ENCODE data around the gene ERBB2. TPM values are rescaled to one million over a fixed set of nuclear protein-coding genes. Genes with fewer than 3 reads are reported as not detected.

ERBB2 gene
- total and polyA plus RNA-seq, 9 donors: 80.4 to 171 (median 123) TPM

GRCh38 chr17:39664581-39665561 is 35.0 kb upstream of the ERBB2 start, which contains the start of gene TCAP:
Gene TCAP (plus strand): TSS chr17:39665349. CDS start chr17:39665360, 11 bp downstream.
- H3K4me1 ChIP-seq (ENCODE audit: control insufficient read depth, insufficient read depth, low read length): peaks cover 82% of the 10 kb centered on the region
- H3K4me3 ChIP-seq (ENCODE audit: low read length): peak within 1 kb of the TSS; percentile 52
- H3K36me3 ChIP-seq (ENCODE audit: control insufficient read depth, insufficient read depth, low read length): peaks cover 25% of the 10 kb centered on the region
- peaks cover 41% of the 10 kb centered on the region for H3K27me3 ChIP-seq (ENCODE audit: control insufficient read depth, insufficient read depth, low read length)
- WGBS (ENCODE audit: insufficient coverage): 40% methylated on average over 8 of the region's 15 CpGs
- H3K9me3 ChIP-seq (replicated peaks; ENCODE audit: control insufficient read depth, low read depth, low read length): no peaks in the 10 kb centered on the region
- H3K27ac ChIP-seq (ENCODE audit: low read length): peak within 1 kb of the TSS; percentile 95
- DNase-seq: peak; percentile 68

- peak overlapping the region; percentile 95 for H3K27ac ChIP-seq (ENCODE audit: low read length)
- peaks cover 76% of the 10 kb centered on the region for H3K4me1 ChIP-seq (ENCODE audit: control insufficient read depth, insufficient read depth, low read length)
- 66% methylated on average over 13 of the region's 17 CpGs for WGBS (ENCODE audit: insufficient coverage)
- peaks cover 49% of the 10 kb centered on the region for H3K27me3 ChIP-seq (ENCODE audit: control insufficient read depth, insufficient read depth, low read length)
- DNase-seq: peak; percentile 54
- H3K36me3 ChIP-seq (ENCODE audit: control insufficient read depth, insufficient read depth, low read length): peaks cover 17% of the 10 kb centered on the region
- no peaks in the 10 kb centered on the region for H3K9me3 ChIP-seq (replicated peaks; ENCODE audit: control insufficient read depth, low read depth, low read length)
- peak overlapping the region; percentile 52 for H3K4me3 ChIP-seq (ENCODE audit: low read length)
Observed at GRCh38 chr17:39665642-39666224, 34.1 kb upstream of the ERBB2 start.

DNA sequence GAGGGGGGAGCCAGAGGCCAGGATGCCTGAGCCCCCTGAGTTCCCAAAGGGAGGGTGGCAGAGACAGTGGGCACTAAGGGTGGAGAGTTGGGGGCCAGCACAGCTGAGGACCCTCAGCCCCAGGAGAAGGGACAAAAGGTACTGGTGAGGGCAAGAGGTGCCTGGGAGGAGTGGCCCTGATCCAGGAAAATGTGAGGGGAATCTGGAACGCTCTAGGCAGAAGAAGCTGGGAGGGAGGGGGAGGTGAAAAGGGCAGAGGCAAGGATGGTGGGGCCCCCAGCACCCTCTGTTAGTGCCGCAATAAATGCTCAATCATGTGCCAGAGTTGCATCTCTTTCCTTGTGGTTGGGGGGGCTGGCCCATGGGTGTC is 33.6 kb upstream of the ERBB2 start:
- no peak for DNase-seq
- Histone ChIP-seq H3K4me3 (ENCODE audit: low read length) (peak overlapping the region; percentile 52), H3K36me3 (ENCODE audit: control insufficient read depth, insufficient read depth, low read length) (peaks cover 12% of the 10 kb centered on the region), H3K27ac (ENCODE audit: low read length) (peak overlapping the region; percentile 95), H3K4me1 (ENCODE audit: control insufficient read depth, insufficient read depth, low read length) (peaks cover 73% of the 10 kb centered on the region), H3K9me3 (replicated peaks; ENCODE audit: control insufficient read depth, low read depth, low read length) (no peaks in the 10 kb centered on the region), H3K27me3 (ENCODE audit: control insufficient read depth, insufficient read depth, low read length) (peaks cover 54% of the 10 kb centered on the region)
- WGBS (ENCODE audit: insufficient coverage): 26% methylated on average over 2 of the region's 2 CpGs

GRCh38 chr17:39666601-39667261 is 33.1 kb upstream of the ERBB2 start:
- Histone ChIP-seq H3K27ac (ENCODE audit: low read length) (peak overlapping the region; percentile 95), H3K4me3 (ENCODE audit: low read length) (peak overlapping the region; percentile 52), H3K4me1 (ENCODE audit: control insufficient read depth, insufficient read depth, low read length) (peaks cover 74% of the 10 kb centered on the region), H3K9me3 (replicated peaks; ENCODE audit: control insufficient read depth, low read depth, low read length) (no peaks in the 10 kb centered on the region), H3K36me3 (ENCODE audit: control insufficient read depth, insufficient read depth, low read length) (peaks cover 8% of the 10 kb centered on the region), H3K27me3 (ENCODE audit: control insufficient read depth, insufficient read depth, low read length) (peaks cover 57% of the 10 kb centered on the region)
- peak; percentile 66 for DNase-seq
- 66% methylated on average over 6 of the region's 11 CpGs for WGBS (ENCODE audit: insufficient coverage)

- H3K27me3 ChIP-seq (ENCODE audit: control insufficient read depth, insufficient read depth, low read length): peaks cover 59% of the 10 kb centered on the region
Observed at GRCh38 chr17:39667262-39667944, 32.5 kb upstream of the ERBB2 start.

GRCh38 chr17:39667945-39668924 is 31.6 kb upstream of the ERBB2 start, which contains the start of gene PNMT:
Gene PNMT (plus strand): TSS chr17:39668453. CDS start chr17:39668476, 23 bp downstream.
- WGBS (ENCODE audit: insufficient coverage): under 1% methylated on average over 77 of the region's 85 CpGs
- H3K4me1 ChIP-seq (ENCODE audit: control insufficient read depth, insufficient read depth, low read length): peaks cover 65% of the 10 kb centered on the region
- peaks cover 3% of the 10 kb centered on the region for H3K36me3 ChIP-seq (ENCODE audit: control insufficient read depth, insufficient read depth, low read length)
- H3K27me3 ChIP-seq (ENCODE audit: control insufficient read depth, insufficient read depth, low read length): peaks cover 59% of the 10 kb centered on the region
- peak within 1 kb of the TSS; percentile 52 for H3K4me3 ChIP-seq (ENCODE audit: low read length)
- H3K27ac ChIP-seq (ENCODE audit: low read length): peak within 1 kb of the TSS; percentile 95
- DNase-seq: peak; percentile 71
- H3K9me3 ChIP-seq (replicated peaks; ENCODE audit: control insufficient read depth, low read depth, low read length): no peaks in the 10 kb centered on the region

More at GRCh38 chr17:39667262-39667944, 32.5 kb upstream of the ERBB2 start:
- Histone ChIP-seq H3K4me1 (ENCODE audit: control insufficient read depth, insufficient read depth, low read length) (peaks cover 72% of the 10 kb centered on the region), H3K27ac (ENCODE audit: low read length) (peak overlapping the region; percentile 95), H3K4me3 (ENCODE audit: low read length) (peak overlapping the region; percentile 52), H3K36me3 (ENCODE audit: control insufficient read depth, insufficient read depth, low read length) (peaks cover 5% of the 10 kb centered on the region), H3K9me3 (replicated peaks; ENCODE audit: control insufficient read depth, low read depth, low read length) (no peaks in the 10 kb centered on the region)
- WGBS (ENCODE audit: insufficient coverage): 4% methylated on average over 39 of the region's 49 CpGs
- no peak for DNase-seq

DNA sequence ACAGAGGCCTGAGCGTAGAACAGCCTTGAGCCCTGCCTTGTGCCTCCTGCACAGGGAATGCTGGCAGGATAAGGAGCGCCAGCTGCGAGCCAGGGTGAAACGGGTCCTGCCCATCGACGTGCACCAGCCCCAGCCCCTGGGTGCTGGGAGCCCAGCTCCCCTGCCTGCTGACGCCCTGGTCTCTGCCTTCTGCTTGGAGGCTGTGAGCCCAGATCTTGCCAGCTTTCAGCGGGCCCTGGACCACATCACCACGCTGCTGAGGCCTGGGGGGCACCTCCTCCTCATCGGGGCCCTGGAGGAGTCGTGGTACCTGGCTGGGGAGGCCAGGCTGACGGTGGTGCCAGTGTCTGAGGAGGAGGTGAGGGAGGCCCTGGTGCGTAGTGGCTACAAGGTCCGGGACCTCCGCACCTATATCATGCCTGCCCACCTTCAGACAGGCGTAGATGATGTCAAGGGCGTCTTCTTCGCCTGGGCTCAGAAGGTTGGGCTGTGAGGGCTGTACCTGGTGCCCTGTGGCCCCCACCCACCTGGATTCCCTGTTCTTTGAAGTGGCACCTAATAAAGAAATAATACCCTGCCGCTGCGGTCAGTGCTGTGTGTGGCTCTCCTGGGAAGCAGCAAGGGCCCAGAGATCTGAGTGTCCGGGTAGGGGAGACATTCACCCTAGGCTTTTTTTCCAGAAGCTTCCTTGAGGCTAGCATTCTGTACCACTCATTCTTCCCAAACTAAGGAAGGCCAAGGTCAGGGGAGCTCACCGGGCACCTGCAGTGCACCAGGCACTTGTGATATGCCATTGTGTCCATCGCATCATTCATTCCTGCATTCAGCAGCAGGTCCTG is 29.7 kb upstream of the ERBB2 start:
- Histone ChIP-seq H3K9me3 (replicated peaks; ENCODE audit: control insufficient read depth, low read depth, low read length) (no peaks in the 10 kb centered on the region), H3K4me3 (ENCODE audit: low read length) (no peak overlapping the region), H3K36me3 (ENCODE audit: control insufficient read depth, insufficient read depth, low read length) (no peaks in the 10 kb centered on the region), H3K4me1 (ENCODE audit: control insufficient read depth, insufficient read depth, low read length) (peaks cover 54% of the 10 kb centered on the region), H3K27me3 (ENCODE audit: control insufficient read depth, insufficient read depth, low read length) (peaks cover 59% of the 10 kb centered on the region), H3K27ac (ENCODE audit: low read length) (no peak overlapping the region)
- DNase-seq: no peak
- WGBS (ENCODE audit: insufficient coverage): 90% methylated on average over 16 of the region's 23 CpGs

DNA sequence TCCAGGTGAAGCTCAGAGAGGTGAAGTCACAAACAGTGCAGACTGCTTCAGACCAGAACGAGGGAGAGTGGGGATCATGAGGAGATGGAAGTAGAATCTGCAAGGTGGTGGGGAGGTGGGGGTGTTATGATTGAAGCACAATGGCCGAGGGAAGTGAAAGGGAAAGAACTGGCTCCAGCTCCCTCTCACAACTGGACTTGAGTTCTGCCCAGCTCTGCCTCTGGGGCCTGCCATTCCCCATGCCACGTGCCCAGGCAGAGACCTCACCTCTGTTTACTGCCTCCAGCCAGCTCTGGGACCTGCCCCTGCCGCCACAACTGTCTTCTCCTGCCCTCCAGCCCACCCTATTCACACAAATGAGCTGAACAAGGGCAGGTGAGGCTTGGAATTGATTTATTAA is 29.1 kb upstream of the ERBB2 start:
- Histone ChIP-seq H3K27me3 (ENCODE audit: control insufficient read depth, insufficient read depth, low read length) (peaks cover 58% of the 10 kb centered on the region), H3K36me3 (ENCODE audit: control insufficient read depth, insufficient read depth, low read length) (no peaks in the 10 kb centered on the region), H3K9me3 (replicated peaks; ENCODE audit: control insufficient read depth, low read depth, low read length) (no peaks in the 10 kb centered on the region), H3K27ac (ENCODE audit: low read length) (no peak overlapping the region), H3K4me3 (ENCODE audit: low read length) (no peak overlapping the region), H3K4me1 (ENCODE audit: control insufficient read depth, insufficient read depth, low read length) (peaks cover 55% of the 10 kb centered on the region)
- 47% methylated on average over 2 of the region's 4 CpGs for WGBS (ENCODE audit: insufficient coverage)
- no peak for DNase-seq
